Urinary bladder (tissue), 4 donors: ENCODE data around the gene KCNIP4. TPM values are rescaled to one million over a fixed set of nuclear protein-coding genes. Genes with fewer than 3 reads are reported as not detected.

Experiments
- DNase-seq: peaks from one replicate; pipeline ENCODE4 v3.0.0-alpha.2; 2015; ENCODE audit errors: extremely low spot score
- H3K27ac ChIP-seq: one replicate; pipeline ENCODE4 v1.5.1; 2013; ENCODE audit warnings: low read depth, mild to moderate bottlenecking, moderate library complexity
- H3K36me3 ChIP-seq: one replicate; pipeline ENCODE4 v1.6.1; 2013; ENCODE audit warnings: mild to moderate bottlenecking, moderate library complexity; ENCODE audit not compliant: insufficient read depth
- H3K4me1 ChIP-seq: one replicate; pipeline ENCODE4 v1.6.1; 2013; ENCODE audit warnings: mild to moderate bottlenecking, moderate library complexity; ENCODE audit not compliant: insufficient read depth
- H3K4me3 ChIP-seq: one replicate; pipeline ENCODE4 v1.5.1; 2013; ENCODE audit warnings: low read depth, low read length
- WGBS: extraction: QIAGEN DNeasy Blood & Tissue Kit; methylation state at CpG from one replicate; pipeline ENCODE4 v1.1.7; 2013; 5-methylcytosine and 5-hydroxymethylcytosine counted together
- polyA plus RNA-seq: library from polyadenylated mRNA; stranded (reverse); fragments of 200-250 nt; gene quantifications from one replicate; pipeline ENCODE4 v1.2.3, GENCODE V29; 2013
- total RNA-seq: library from RNA; depleted of rRNA; stranded (reverse); fragments of >200 nt; gene quantifications from one replicate; pipeline ENCODE4 v1.2.3, GENCODE V29; 2014
- donor health status: healthy with polysubstance abuse.
- donor health status: healthy.

Gene KCNIP4
- total and polyA plus RNA-seq, 2 donors: 4.9 to 23.5 TPM

- Histone ChIP-seq H3K4me3 (no peak overlapping the region), H3K4me1 (no peaks in the 10 kb centered on the region), H3K36me3 (no peaks in the 10 kb centered on the region), H3K27ac (no peak overlapping the region)
- DNase-seq: no peak
- 86% methylated on average over 3 of the region's 3 CpGs for WGBS
Measured at GRCh38 chr4:21011106-21011505, 937.5 kb downstream of the KCNIP4 start.

DNA sequence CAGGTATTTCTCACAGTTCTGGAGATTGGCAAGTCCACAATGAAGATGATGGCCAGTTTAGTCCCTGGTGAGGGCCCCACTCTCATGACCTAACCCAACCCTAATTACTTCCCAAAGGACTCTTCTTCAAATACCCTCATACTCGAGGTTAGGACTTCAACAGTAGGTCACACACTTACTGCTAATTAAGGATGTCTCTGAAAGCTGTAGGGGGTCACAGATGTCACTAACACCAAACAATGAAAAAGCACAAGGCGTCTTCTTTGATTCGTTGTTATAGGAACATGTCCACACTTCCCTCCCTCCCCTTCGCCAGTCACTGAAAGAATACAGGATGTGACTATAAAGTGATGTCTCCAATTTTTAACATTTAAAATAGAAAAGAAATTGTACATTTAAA, 938.6 kb downstream of the KCNIP4 start:
- no peak overlapping the region for H3K4me3 ChIP-seq
- no peaks in the 10 kb centered on the region for H3K36me3 ChIP-seq
- WGBS: 61% methylated on average over 4 of the region's 4 CpGs
- DNase-seq: no peak
- no peaks in the 10 kb centered on the region for H3K4me1 ChIP-seq
- H3K27ac ChIP-seq: no peak overlapping the region

GRCh38 chr4:21005647-21006046, 942.9 kb downstream of the KCNIP4 start:
- 93% methylated on average over 4 of the region's 4 CpGs for WGBS
- H3K4me1 ChIP-seq: no peaks in the 10 kb centered on the region
- H3K27ac ChIP-seq: no peak overlapping the region
- no peak for DNase-seq
- no peaks in the 10 kb centered on the region for H3K36me3 ChIP-seq
- H3K4me3 ChIP-seq: no peak overlapping the region

- H3K36me3 ChIP-seq: no peaks in the 10 kb centered on the region
- H3K4me1 ChIP-seq: no peaks in the 10 kb centered on the region
- 34% methylated on average over 4 of the region's 4 CpGs for WGBS
- no peak overlapping the region for H3K4me3 ChIP-seq
- no peak for DNase-seq
- no peak overlapping the region for H3K27ac ChIP-seq
Measured at GRCh38 chr4:21002976-21003375, 945.6 kb downstream of the KCNIP4 start.

GRCh38 chr4:21002286-21002685, 946.3 kb downstream of the KCNIP4 start:
- no peak overlapping the region for H3K27ac ChIP-seq
- no peak overlapping the region for H3K4me3 ChIP-seq
- no peaks in the 10 kb centered on the region for H3K36me3 ChIP-seq
- no peak for DNase-seq
- H3K4me1 ChIP-seq: no peaks in the 10 kb centered on the region
- 64% methylated on average over 5 of the region's 5 CpGs for WGBS

DNA sequence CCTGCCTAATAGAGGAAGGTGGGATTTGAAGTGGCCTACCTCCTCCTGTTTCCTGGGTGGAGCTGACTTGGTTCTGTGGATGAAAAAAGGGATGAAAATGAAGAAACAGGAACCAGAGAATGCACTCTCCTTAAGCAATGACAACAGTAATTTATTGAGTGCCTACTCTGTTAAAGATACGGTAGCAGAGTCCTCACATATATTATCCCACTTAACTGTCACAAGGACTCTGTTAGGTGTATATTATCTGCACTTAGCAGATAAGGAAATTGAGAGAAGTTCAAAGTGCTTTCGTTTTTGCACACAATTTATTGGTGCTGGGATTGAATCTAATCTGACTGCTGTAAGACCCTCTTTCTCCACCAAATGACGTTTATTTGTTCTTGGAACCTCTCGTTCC, 947.1 kb downstream of the KCNIP4 start:
- no peaks in the 10 kb centered on the region for H3K36me3 ChIP-seq
- no peak for DNase-seq
- 18% methylated on average over 4 of the region's 4 CpGs for WGBS
- H3K4me3 ChIP-seq: no peak overlapping the region
- H3K4me1 ChIP-seq: no peaks in the 10 kb centered on the region
- no peak overlapping the region for H3K27ac ChIP-seq

DNA sequence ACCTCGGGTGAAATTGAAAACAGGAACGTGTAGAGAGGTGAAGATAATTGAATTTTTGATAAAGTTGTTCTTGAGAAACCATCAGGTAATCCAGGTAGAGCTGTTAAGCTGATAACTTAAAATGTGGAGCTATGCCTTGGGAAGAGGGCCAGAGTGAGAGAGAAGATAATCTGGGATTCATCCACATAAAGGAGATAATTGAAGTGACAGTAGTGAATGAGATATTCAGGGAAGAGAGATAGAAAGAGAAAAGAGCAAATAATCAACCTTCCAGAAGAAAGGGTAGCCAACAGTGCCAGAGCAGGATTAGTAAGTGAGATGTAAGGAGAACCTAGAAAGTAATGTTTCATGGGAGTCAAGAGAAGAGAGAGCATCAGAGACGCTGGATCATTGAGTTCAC, 950.7 kb downstream of the KCNIP4 start:
- WGBS: 75% methylated on average over 3 of the region's 3 CpGs

GRCh38 chr4:20995610-20996009, 953.0 kb downstream of the KCNIP4 start:
- Histone ChIP-seq H3K36me3 (no peaks in the 10 kb centered on the region), H3K27ac (no peak overlapping the region), H3K4me1 (no peaks in the 10 kb centered on the region), H3K4me3 (no peak overlapping the region)
- 53% methylated on average over 4 of the region's 4 CpGs for WGBS
- DNase-seq: no peak

More for the DNA sequence above, 950.7 kb downstream of the KCNIP4 start:
- Histone ChIP-seq H3K4me3 (no peak overlapping the region), H3K36me3 (no peaks in the 10 kb centered on the region), H3K4me1 (no peaks in the 10 kb centered on the region), H3K27ac (no peak overlapping the region)
- DNase-seq: no peak

DNA sequence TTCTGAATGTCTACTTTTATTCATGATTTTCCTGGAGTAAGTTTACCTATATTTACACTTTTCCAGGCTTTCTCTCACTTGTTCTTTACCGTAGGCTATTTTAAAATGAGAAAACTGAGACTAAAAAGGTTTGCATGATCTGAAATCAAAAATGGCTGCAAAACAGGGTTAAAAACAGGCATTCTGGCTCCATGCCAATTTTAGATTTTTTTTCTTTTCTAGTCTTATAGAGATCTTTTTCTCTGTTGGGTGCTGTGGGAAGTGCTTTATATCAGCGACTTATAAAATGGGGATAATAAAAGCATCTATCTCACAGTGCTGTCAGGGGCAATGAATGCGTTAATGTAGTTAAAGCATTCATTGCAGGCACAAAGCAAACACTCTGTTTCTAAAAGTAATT, 953.6 kb downstream of the KCNIP4 start:
- Histone ChIP-seq H3K36me3 (no peaks in the 10 kb centered on the region), H3K4me1 (no peaks in the 10 kb centered on the region), H3K4me3 (no peak overlapping the region), H3K27ac (no peak overlapping the region)
- DNase-seq: no peak
- WGBS: 75% methylated on average over 3 of the region's 3 CpGs

GRCh38 chr4:20992002-20992401, 956.6 kb downstream of the KCNIP4 start:
- 89% methylated on average over 3 of the region's 3 CpGs for WGBS
- Histone ChIP-seq H3K4me1 (no peaks in the 10 kb centered on the region), H3K27ac (no peak overlapping the region), H3K4me3 (no peak overlapping the region), H3K36me3 (no peaks in the 10 kb centered on the region)
- no peak for DNase-seq

DNA sequence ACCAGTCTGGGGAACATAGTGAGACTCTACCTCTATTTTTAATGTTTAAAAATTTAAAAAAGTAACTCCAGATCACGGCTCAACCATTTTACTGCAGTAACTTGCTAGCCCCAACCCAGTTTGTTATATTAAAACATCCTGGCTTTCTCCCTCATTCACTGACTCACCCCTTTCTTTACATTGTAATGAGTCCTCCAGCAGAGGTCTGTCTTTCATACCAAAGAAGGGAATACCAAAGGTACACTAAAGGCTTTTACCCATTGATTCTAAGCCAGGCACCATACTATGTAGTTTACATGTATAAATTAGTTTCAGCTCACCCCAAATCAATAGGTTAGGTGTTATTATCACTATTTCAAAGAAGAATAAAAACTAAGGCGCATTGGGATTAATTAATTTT, 961.4 kb downstream of the KCNIP4 start:
- WGBS: 85% methylated on average over 2 of the region's 2 CpGs
- no peak for DNase-seq
- Histone ChIP-seq H3K36me3 (no peaks in the 10 kb centered on the region), H3K4me3 (no peak overlapping the region), H3K4me1 (no peaks in the 10 kb centered on the region), H3K27ac (no peak overlapping the region)

DNA sequence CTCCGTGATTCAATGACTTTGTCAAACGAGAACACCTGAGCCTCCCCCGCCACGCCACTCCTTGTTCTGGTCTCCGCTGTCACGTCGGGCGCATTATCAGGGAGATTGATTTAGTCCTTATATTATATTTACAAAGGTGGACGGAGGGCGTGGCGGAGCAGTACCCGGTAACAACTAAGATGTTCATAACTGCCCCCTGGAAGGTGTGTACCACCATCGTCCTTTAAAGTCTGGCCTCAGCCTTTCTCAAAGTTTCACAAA, 964.1 kb downstream of the KCNIP4 start:
- Histone ChIP-seq H3K4me3 (no peak overlapping the region), H3K4me1 (no peaks in the 10 kb centered on the region), H3K27ac (no peak overlapping the region), H3K36me3 (no peaks in the 10 kb centered on the region)
- DNase-seq: no peak
- 56% methylated on average over 13 of the region's 13 CpGs for WGBS

GRCh38 chr4:20983763-20984575, 964.6 kb downstream of the KCNIP4 start:
- 5% methylated on average over 31 of the region's 31 CpGs for WGBS
- Histone ChIP-seq H3K4me3 (no peak overlapping the region), H3K27ac (no peak overlapping the region), H3K36me3 (no peaks in the 10 kb centered on the region), H3K4me1 (no peaks in the 10 kb centered on the region)
- DNase-seq: no peak

DNA sequence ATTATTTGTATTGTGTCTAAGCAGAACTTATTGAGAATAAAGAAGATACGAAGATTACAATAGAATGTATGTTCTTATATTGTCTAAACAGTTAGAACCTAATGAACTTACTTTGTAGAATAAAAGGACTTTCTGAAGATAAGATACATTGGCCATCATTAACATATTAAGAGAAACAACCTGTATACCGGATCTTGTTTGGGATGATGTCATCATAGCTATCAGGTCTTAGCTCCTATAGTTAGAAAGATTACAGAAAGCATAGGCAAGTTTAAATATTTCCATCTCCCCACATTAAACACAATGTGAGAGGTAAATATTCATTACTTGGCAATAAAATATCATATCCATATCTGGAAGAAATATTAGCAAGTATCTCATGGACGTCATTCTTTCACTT, 966.0 kb downstream of the KCNIP4 start:
- 70% methylated on average over 3 of the region's 3 CpGs for WGBS
- H3K27ac ChIP-seq: no peak overlapping the region

DNA sequence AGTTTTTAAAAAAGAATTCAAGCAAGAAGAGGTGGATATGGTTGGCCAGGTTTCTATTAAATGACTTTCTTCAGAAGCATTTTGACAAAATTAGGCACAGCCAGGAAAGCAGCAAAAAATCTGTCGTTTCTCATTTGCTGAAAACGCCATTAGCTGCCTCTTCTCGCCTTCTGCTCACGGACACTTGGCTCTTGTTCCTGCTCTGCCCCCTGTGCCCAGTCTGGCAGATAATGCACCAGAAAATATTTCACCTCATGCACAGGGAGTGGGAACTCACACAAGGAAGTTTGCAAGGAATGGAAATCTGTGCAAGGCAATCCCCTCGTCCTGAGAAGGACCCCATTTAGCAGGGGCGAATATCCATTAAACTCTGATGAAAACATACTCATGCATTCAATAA, 988.3 kb downstream of the KCNIP4 start:
- no peak for DNase-seq
- Histone ChIP-seq H3K27ac (no peak overlapping the region), H3K36me3 (no peaks in the 10 kb centered on the region), H3K4me1 (no peaks in the 10 kb centered on the region), H3K4me3 (no peak overlapping the region)
- 54% methylated on average over 6 of the region's 6 CpGs for WGBS

More for the DNA sequence above, 966.0 kb downstream of the KCNIP4 start:
- no peaks in the 10 kb centered on the region for H3K4me1 ChIP-seq
- no peak for DNase-seq
- H3K36me3 ChIP-seq: no peaks in the 10 kb centered on the region
- no peak overlapping the region for H3K4me3 ChIP-seq
